Left lobe of liver (tissue), 2 donors: ENCODE data around the gene ZNF26. TPM values are rescaled to one million over a fixed set of nuclear protein-coding genes. Genes with fewer than 3 reads are reported as not detected.

Source experiments
- ATAC-seq: fragments of 200-7000 bp; cut with Tn5 transposase; one replicate; pipeline ENCODE4 v1.9.1; 2020; ENCODE audit warnings: mild to moderate bottlenecking, moderate library complexity
- DNase-seq: peaks from one replicate; pipeline ENCODE4 v3.0.0-alpha.2; 2020; ENCODE audit warnings: low spot score
- total RNA-seq: library from RNA; stranded (reverse); gene quantifications from one replicate; pipeline ENCODE4 v1.2.1, GENCODE V29; 2021
- donor health status: DM: no; HTN: no; CAD: no; lungs with moderate emphysema.
- donor health status: DM: no; HTN: yes; CAD: no.

ZNF26 gene
- total RNA-seq, 1 donor from 2014 or later, result 5.1 TPM

DNA sequence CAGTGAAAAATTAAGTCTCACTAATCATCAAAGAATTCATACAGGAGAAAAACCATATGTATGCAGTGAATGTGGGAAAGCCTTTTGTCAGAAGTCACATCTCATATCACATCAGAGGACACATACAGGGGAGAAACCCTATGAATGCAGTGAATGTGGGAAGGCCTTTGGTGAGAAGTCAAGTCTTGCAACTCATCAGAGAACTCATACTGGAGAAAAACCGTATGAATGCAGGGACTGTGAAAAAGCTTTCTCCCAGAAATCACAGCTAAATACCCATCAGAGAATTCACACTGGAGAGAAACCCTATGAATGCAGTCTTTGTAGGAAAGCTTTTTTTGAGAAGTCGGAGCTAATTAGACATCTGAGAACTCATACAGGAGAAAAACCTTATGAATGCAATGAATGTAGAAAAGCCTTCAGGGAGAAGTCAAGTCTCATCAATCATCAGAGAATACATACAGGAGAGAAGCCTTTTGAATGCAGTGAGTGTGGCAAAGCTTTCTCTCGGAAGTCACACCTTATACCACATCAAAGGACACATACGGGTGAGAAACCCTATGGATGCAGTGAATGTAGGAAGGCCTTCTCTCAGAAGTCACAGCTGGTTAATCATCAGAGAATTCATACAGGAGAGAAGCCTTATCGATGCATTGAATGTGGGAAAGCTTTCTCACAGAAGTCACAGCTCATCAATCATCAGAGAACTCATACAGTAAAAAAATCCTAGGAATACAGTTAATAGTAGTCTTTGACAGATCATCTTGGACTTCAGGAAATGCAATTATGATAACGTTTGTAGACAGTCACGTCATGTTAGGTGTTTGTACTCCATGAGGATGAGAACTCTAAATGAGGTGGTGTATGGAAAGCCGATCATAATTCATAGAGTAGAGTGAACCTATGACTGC is 72.3 kb downstream of the ZNF26 start:
- no peak for ATAC-seq
- DNase-seq, result no peak

DNA sequence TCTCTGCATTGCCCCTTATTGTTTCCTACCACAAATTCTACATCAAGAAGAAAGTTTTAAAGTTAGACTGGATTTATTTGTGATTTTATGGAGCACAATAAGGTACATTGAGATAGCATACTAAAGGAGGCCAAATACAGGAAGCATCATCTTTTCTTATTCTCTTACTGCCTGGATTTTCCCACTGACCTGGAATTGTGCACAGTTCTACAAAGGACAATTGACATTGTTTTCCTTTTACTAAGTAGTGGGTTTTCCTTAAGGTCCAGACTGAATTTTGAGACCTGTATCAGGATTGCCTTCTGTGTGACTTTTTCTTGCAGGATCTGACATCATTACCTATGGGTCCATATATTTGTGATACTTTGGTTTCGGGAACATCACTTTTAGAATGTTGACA is 75.8 kb downstream of the ZNF26 start:
- no peak for ATAC-seq
- DNase-seq, result no peak

DNA sequence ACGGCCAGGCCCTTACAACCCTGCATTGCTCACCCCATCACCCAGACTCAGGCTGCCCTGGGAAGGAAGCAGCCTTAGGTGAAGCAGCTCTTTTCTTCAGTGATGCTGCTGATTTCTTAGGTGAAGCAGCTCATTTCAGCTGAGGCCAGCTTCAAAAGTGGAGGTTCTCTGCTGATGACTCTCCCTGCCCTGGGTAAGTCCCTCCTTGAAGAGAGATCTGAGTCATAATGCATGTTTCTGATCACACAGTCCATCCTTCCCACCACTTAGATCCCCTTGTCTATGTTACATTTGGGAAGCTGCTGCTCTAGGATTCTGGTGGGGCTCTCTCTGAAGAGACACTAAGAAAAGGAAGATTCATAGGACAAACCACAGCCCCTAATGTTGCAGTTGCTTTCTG is 77.4 kb downstream of the ZNF26 start:
- no peak for ATAC-seq
- no peak for DNase-seq

DNA sequence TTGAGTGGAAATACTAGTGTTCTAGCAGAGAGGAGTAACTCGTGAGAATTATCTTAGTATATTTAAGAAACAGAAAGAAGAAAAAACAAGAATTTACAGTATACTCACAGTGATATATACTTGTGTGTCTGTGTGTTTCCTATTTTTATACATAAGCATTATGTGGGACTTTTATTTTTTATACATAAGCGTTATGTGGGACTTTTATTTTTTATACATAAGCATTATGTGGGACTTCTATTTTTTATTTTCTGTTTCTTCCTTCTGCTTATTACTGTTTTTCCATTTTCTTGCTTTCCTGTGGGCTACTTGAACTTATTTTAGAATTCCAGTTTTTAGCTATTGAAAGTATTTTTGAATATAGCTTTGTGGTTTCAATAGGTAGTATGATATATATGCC is 87.7 kb downstream of the ZNF26 start:
- ATAC-seq (no peak), DNase-seq (no peak)

Other genes starting within 250 kb of the ZNF26 start
- gene ANKLE2, start 224.5 kb upstream of the ZNF26 start, total RNA-seq, result 16.9 TPM
- 22.9 TPM for gene GOLGA3, start 157.5 kb upstream of the ZNF26 start, total RNA-seq
- gene CHFR, start 98.8 kb upstream of the ZNF26 start, total RNA-seq, result 14.2 TPM
- 6.6 TPM for gene ZNF605, start 30.1 kb upstream of the ZNF26 start, total RNA-seq
- 7.8 TPM for gene ZNF84, start 51.1 kb downstream of the ZNF26 start, total RNA-seq
- gene ZNF140, start 94.6 kb downstream of the ZNF26 start, total RNA-seq, result 5.7 TPM
- 0.78 TPM for gene ZNF891, start 143.9 kb downstream of the ZNF26 start, total RNA-seq
- gene ZNF10, start 144.3 kb downstream of the ZNF26 start, total RNA-seq, result 4.8 TPM
- gene ZNF268, start 195.1 kb downstream of the ZNF26 start, total RNA-seq, result 8.3 TPM
- gene ANHX, start 249.5 kb downstream of the ZNF26 start, total RNA-seq, result not detected